ENCODE results near the gene APLF. TPM values are rescaled to one million over a fixed set of nuclear protein-coding genes. Genes with fewer than 3 reads are reported as not detected.

APLF gene
- total and polyA plus RNA-seq, 10 of the 15 experiments (the other 5 are each of a cell fraction or from before 2014, with no cell fraction given): 0.66 to 2.8 (median 1.8) TPM

DNA sequence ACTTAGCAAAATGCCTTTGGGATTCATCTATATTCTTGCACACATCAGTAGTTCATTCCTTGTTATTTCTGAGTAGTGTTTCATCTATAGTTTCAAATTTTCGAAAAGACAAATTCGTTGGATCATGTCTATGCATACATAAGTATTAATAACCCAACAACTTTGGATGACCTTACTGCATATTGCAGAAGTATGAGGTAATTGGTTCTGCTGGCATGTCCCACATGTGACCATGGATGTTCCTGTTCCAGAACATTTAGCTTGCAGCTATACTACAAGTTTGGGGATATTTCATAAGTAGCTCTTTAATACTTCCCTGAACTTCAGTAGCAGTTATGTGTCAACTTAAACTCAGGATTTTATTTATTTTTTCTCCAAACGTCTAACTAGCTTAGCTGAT lies 44.9 kb downstream of the APLF start:
- Histone ChIP-seq H3K4me1 (ENCODE audit: control insufficient read depth, insufficient read depth, low read length) (no peaks in the 10 kb centered on the region), H3K4me2 (ENCODE audit: control insufficient read depth, insufficient read depth) (no peak overlapping the region), H3K4me3 (no peak overlapping the region), H3K9me3 (replicated peaks; ENCODE audit: control insufficient read depth, insufficient read depth, low read length) (no peaks in the 10 kb centered on the region), H3K27me3 (replicated peaks in 1 of 2; ENCODE audit: control insufficient read depth in 2 of 2, insufficient read depth in 2 of 2, low read length in 1 of 2) (no peaks in the 10 kb centered on the region), H4K20me1 (ENCODE audit: control insufficient read depth, insufficient read depth) (no peaks in the 10 kb centered on the region), H3K36me3 (ENCODE audit: control insufficient read depth in 2 of 2, insufficient read depth in 2 of 2, low read length in 1 of 2) (no peaks in the 10 kb centered on the region), H3K9ac (ENCODE audit: control insufficient read depth, insufficient read depth, low read length) (no peak overlapping the region), H3K27ac (ENCODE audit: control insufficient read depth, insufficient read depth) (no peak overlapping the region), H2AFZ (ENCODE audit: control insufficient read depth, low read depth, low read length) (no peak overlapping the region), H3K79me2 (ENCODE audit: control insufficient read depth, insufficient read depth, low read length) (no peaks in the 10 kb centered on the region)
- BruUV-seq (replicated peaks): no TSS peak
- in situ Hi-C loops (cut with MboI): no loop called here
- CTCF ChIA-PET: interaction anchor here (0.8 kb wide), 1 partner anchor 81 kb away, joined by 3 read pairs; no protein-coding TSS in a partner anchor
- intact Hi-C loops (cut with micrococcal nuclease; ENCODE audit: unreplicated experiment): no loop called here
- POLR2A ChIA-PET: no interaction called here
- DNase-seq (ENCODE audit: low read depth, low spot score): no peak
- TF ChIP-seq E4F1 (IDR thresholded peaks at IDR 0.05; ENCODE audit: borderline replicate concordance, partially characterized antibody): no peak
- no peak for TF ChIP-seq DPF2 (IDR thresholded peaks at IDR 0.05)
- no peak for TF ChIP-seq MLLT1 (IDR thresholded peaks at IDR 0.05)
- TF ChIP-seq MXI1 (IDR thresholded peaks at IDR 0.05; ENCODE audit: low read depth, low read length): no peak
- TF ChIP-seq MTA2 (IDR thresholded peaks at IDR 0.05; ENCODE audit: low read depth): no peak
- TF ChIP-seq JUND (IDR thresholded peaks at IDR 0.05; ENCODE audit: low read depth, low read length): no peak
- no peak for TF ChIP-seq TCF7 (IDR thresholded peaks at IDR 0.05; ENCODE audit: borderline replicate concordance)
- TF ChIP-seq SIN3A (IDR thresholded peaks at IDR 0.05; ENCODE audit: low read depth, low read length): no peak
- TF ChIP-seq BCL11A (IDR thresholded peaks at IDR 0.05; ENCODE audit: low read depth, low read length): no peak
- TF ChIP-seq JUNB (IDR thresholded peaks at IDR 0.05): no peak
- no peak for TF ChIP-seq YY1 (IDR thresholded peaks at IDR 0.05; ENCODE audit: low read depth, low read length)
- TF ChIP-seq SREBF2 (IDR thresholded peaks at IDR 0.05; ENCODE audit: low read length): no peak
- TF ChIP-seq FOXK2 (IDR thresholded peaks at IDR 0.05): no peak
- no peak for TF ChIP-seq CREM (IDR thresholded peaks at IDR 0.05; ENCODE audit: low read depth)
- no peak for TF ChIP-seq BCL3 (IDR thresholded peaks at IDR 0.05; ENCODE audit: borderline replicate concordance, insufficient read depth, low read depth, low read length, poor library complexity, severe bottlenecking)
- FAIRE-seq: no peak
- 82% methylated on average over 3 of the region's 3 CpGs for WGBS (ENCODE audit: insufficient coverage, insufficient replicate concordance, low lambda C conversion rate, missing lambda C conversion rate)
- SMC1A ChIA-PET (ENCODE audit: uncharacterized antibody, unreplicated experiment): no interaction called here
- ATAC-seq: no peak
- RAD21 ChIA-PET (ENCODE audit: unreplicated experiment): interaction anchor here (0.9 kb wide), 1 partner anchor 49 kb away, joined by 3 read pairs; no protein-coding TSS in a partner anchor

Data from GM12878 (cell line).